Measurements from ENCODE around the gene PIGS. TPM values are rescaled to one million over a fixed set of nuclear protein-coding genes. Genes with fewer than 3 reads are reported as not detected.

The PIGS gene
- total RNA-seq (52.3 and 55.1 TPM in 2 replicates), polyA plus RNA-seq (44.1 and 54.5 TPM in 2 replicates), polyA minus RNA-seq (46.1 and 49.4 TPM in 2 replicates)
- total RNA-seq (2013): 32.8 TPM

GRCh38 chr17:28571361-28572122, at the start of gene PIGS:
Gene PIGS (minus strand): TSS chr17:28571524. CDS start chr17:28571496, 28 bp downstream.
- Histone ChIP-seq H2AFZ (ENCODE audit: insufficient read depth, low read depth, low read length, poor library complexity, severe bottlenecking) (peak within 1 kb of the TSS; percentile 95), H3K27ac (ENCODE audit: low read length in 2 of 2) (peak within 1 kb of the TSS; percentile 74 to 80), H3K9ac (ENCODE audit: low read length) (peak within 1 kb of the TSS; percentile 94), H3K4me3 (ENCODE audit: control extremely low read depth in 1 of 5, extremely low read depth in 1 of 5, insufficient read depth in 1 of 5, low read depth in 2 of 5, low read length in 4 of 5) (peak within 1 kb of the TSS; percentile 69 to 99 (median 86)), H3K4me1 (ENCODE audit: control insufficient read depth in 2 of 2, insufficient read depth in 2 of 2, low read length in 2 of 2) (peaks cover 44 to 63% of the 10 kb centered on the region in 2 donors), H3K27me3 (replicated peaks in 1 of 4; ENCODE audit: control extremely low read depth in 1 of 4, control insufficient read depth in 3 of 4, insufficient read depth in 4 of 4, low read length in 3 of 4) (no peaks in the 10 kb centered on the region), H3K36me3 (replicated peaks in 1 of 2; ENCODE audit: control extremely low read depth in 1 of 2, control insufficient read depth in 1 of 2, extremely low read depth in 1 of 2, insufficient read depth in 2 of 2, low read length in 1 of 2) (peaks cover 0 to 6% of the 10 kb centered on the region in 2 experiments), H4K20me1 (ENCODE audit: control insufficient read depth, insufficient read depth, low read length, poor library complexity, severe bottlenecking) (peaks cover 13% of the 10 kb centered on the region), H3K9me3 (ENCODE audit: control extremely low read depth in 1 of 3, control insufficient read depth in 2 of 3, insufficient read depth in 1 of 3, low read length in 2 of 3) (no peaks in the 10 kb centered on the region), H3K4me2 (replicated peaks; ENCODE audit: low read depth, low read length, poor library complexity, severe bottlenecking) (peak within 1 kb of the TSS; percentile 87), H3K79me2 (ENCODE audit: control insufficient read depth, insufficient read depth, low read length) (peaks cover 64% of the 10 kb centered on the region)
- Mint-ChIP-seq H3K27ac (peak within 1 kb of the TSS; percentile 93), H3K4me3 (peak within 1 kb of the TSS; percentile 95), H3K9me3 (ENCODE audit: insufficient read depth) (no peaks in the 10 kb centered on the region), H3K27me3 (no peaks in the 10 kb centered on the region), H3K4me1 (peaks cover 60% of the 10 kb centered on the region)
- TF ChIP-seq, protein P1, sequence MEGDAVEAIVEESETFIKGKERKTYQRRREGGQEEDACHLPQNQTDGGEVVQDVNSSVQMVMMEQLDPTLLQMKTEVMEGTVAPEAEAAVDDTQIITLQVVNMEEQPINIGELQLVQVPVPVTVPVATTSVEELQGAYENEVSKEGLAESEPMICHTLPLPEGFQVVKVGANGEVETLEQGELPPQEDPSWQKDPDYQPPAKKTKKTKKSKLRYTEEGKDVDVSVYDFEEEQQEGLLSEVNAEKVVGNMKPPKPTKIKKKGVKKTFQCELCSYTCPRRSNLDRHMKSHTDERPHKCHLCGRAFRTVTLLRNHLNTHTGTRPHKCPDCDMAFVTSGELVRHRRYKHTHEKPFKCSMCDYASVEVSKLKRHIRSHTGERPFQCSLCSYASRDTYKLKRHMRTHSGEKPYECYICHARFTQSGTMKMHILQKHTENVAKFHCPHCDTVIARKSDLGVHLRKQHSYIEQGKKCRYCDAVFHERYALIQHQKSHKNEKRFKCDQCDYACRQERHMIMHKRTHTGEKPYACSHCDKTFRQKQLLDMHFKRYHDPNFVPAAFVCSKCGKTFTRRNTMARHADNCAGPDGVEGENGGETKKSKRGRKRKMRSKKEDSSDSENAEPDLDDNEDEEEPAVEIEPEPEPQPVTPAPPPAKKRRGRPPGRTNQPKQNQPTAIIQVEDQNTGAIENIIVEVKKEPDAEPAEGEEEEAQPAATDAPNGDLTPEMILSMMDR (IDR thresholded peaks at IDR 0.05): no peak
- no peak for TF ChIP-seq EZH2 (IDR thresholded peaks at IDR 0.05; ENCODE audit: borderline replicate concordance, insufficient read depth, low read depth, low read length, poor library complexity, severe bottlenecking)
- POLR2A ChIA-PET: interaction anchor here (0.6 to 2.3 kb wide), 7 partner anchors 20 to 380 kb away, joined by 3 to 14 read pairs (median 6); partner anchors contain the start of genes BLTP2, PHF12 and UNC119
- CTCF ChIA-PET: interaction anchor here (0.7 to 3.3 kb wide), 9 partner anchors 10 to 156 kb away, joined by 3 to 31 read pairs (median 4); no protein-coding TSS in a partner anchor
- intact Hi-C loops (cut with micrococcal nuclease): loop anchor here (1.0 to 10.0 kb wide), 4 partner anchors 19 to 234 kb away; partner anchors contain the start of genes IFT20, PROCA1, RAB34 and RPL23A
- 1% methylated on average over 39 of the region's 49 CpGs for WGBS (ENCODE audit: insufficient coverage)
- peak; percentile 92 for DNase-seq
- peak; percentile 96 for ATAC-seq (ENCODE audit: low read depth)

DNA sequence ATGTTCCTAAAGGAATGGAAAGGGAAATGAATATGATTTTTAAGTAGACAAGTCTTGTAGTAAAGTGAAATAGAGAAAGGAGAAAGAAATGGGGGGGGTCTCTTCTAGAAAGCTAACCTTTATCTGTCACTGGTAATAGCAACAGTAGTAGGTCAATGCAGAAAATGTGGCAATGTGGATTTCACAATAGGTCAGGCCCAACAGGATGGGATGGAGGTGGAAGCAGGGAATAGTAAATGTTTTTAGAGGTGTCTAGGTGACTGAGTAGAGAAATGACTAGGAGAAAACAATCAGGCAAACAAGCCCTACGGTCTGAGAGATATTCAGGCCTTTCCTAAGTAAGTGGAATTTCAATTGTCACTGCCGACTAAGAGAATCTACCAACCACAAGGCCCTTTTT, 48.7 kb upstream of the PIGS start:
- no peaks in the 10 kb centered on the region for H4K20me1 ChIP-seq (ENCODE audit: control insufficient read depth, insufficient read depth, low read length, poor library complexity, severe bottlenecking)
- no peaks in the 10 kb centered on the region for H3K27me3 ChIP-seq (replicated peaks in 1 of 4; ENCODE audit: control extremely low read depth in 1 of 4, control insufficient read depth in 3 of 4, insufficient read depth in 4 of 4, low read length in 3 of 4)
- no peak overlapping the region for H2AFZ ChIP-seq (ENCODE audit: insufficient read depth, low read depth, low read length, poor library complexity, severe bottlenecking)
- no peak overlapping the region for H3K4me3 Mint-ChIP-seq
- no peak overlapping the region for H3K4me3 ChIP-seq (ENCODE audit: control extremely low read depth in 1 of 5, extremely low read depth in 1 of 5, insufficient read depth in 1 of 5, low read depth in 2 of 5, low read length in 4 of 5)
- CTCF ChIA-PET: interaction anchor here (15.2 kb wide), 1 partner anchor 123 kb away, joined by 220 read pairs; no protein-coding TSS in a partner anchor
- H3K79me2 ChIP-seq (ENCODE audit: control insufficient read depth, insufficient read depth, low read length): no peaks in the 10 kb centered on the region
- H3K27ac Mint-ChIP-seq: no peak overlapping the region
- no peak overlapping the region for H3K27ac ChIP-seq (ENCODE audit: low read length in 2 of 2)
- H3K9me3 Mint-ChIP-seq (ENCODE audit: insufficient read depth): no peaks in the 10 kb centered on the region
- intact Hi-C loops (cut with micrococcal nuclease): no loop called here
- no peaks in the 10 kb centered on the region for H3K27me3 Mint-ChIP-seq
- DNase-seq (no peak), ATAC-seq (ENCODE audit: low read depth) (no peak)
- no peak for TF ChIP-seq EZH2 (IDR thresholded peaks at IDR 0.05; ENCODE audit: borderline replicate concordance, insufficient read depth, low read depth, low read length, poor library complexity, severe bottlenecking)
- TF ChIP-seq, protein P1 (IDR thresholded peaks at IDR 0.05): no peak
- no peak overlapping the region for H3K9ac ChIP-seq (ENCODE audit: low read length)
- H3K4me2 ChIP-seq (replicated peaks; ENCODE audit: low read depth, low read length, poor library complexity, severe bottlenecking): no peak overlapping the region
- H3K36me3 ChIP-seq (replicated peaks in 1 of 2; ENCODE audit: control extremely low read depth in 1 of 2, control insufficient read depth in 1 of 2, extremely low read depth in 1 of 2, insufficient read depth in 2 of 2, low read length in 1 of 2): peaks cover 22 to 96% of the 10 kb centered on the region in 2 experiments
- peaks cover 7 to 10% of the 10 kb centered on the region in 2 donors for H3K4me1 ChIP-seq (ENCODE audit: control insufficient read depth in 2 of 2, insufficient read depth in 2 of 2, low read length in 2 of 2)
- H3K9me3 ChIP-seq (ENCODE audit: control extremely low read depth in 1 of 3, control insufficient read depth in 2 of 3, insufficient read depth in 1 of 3, low read length in 2 of 3): no peaks in the 10 kb centered on the region
- peaks cover 12% of the 10 kb centered on the region for H3K4me1 Mint-ChIP-seq
- POLR2A ChIA-PET: no interaction called here
- 100% methylated on average over 1 of the region's 2 CpGs for WGBS (ENCODE audit: insufficient coverage)
